ENCODE data around the gene GSE1. TPM values are rescaled to one million over a fixed set of nuclear protein-coding genes. Genes with fewer than 3 reads are reported as not detected.

The GSE1 gene
- total RNA-seq, 1 experiment from 2014 or later = 124 TPM

GRCh38 chr16:85653290-85653891 lies 40.3 kb downstream of the GSE1 start:
- ATAC-seq (no peak), DNase-seq (ENCODE audit: low spot score) (no peak)
- H3K4me3 Mint-ChIP-seq = no peak overlapping the region
- H3K9me3 Mint-ChIP-seq = no peaks in the 10 kb centered on the region
- no peak overlapping the region for H3K27ac Mint-ChIP-seq
- ChIA-PET POLR2A (no interaction called here), CTCF (no interaction called here)
- H3K36me3 Mint-ChIP-seq = peaks cover 18% of the 10 kb centered on the region
- no peaks in the 10 kb centered on the region for H3K27me3 Mint-ChIP-seq (ENCODE audit: low read depth)
- TF ChIP-seq MYBL2 (CRISPR knock-in tag; IDR thresholded peaks at IDR 0.05) = no peak
- TF ChIP-seq KAT7 (CRISPR knock-in tag; IDR thresholded peaks at IDR 0.05; ENCODE audit: borderline replicate concordance) = no peak
- TF ChIP-seq ZNF317 (CRISPR knock-in tag; IDR thresholded peaks at IDR 0.05; ENCODE audit: borderline replicate concordance, low read depth) = no peak
- TF ChIP-seq ATF6 (CRISPR knock-in tag; IDR thresholded peaks at IDR 0.05) = no peak
- TF ChIP-seq ZNF416 (CRISPR knock-in tag; IDR thresholded peaks at IDR 0.05) = no peak
- TF ChIP-seq ATF1 (CRISPR knock-in tag; IDR thresholded peaks at IDR 0.05) = no peak
- no peak for TF ChIP-seq TP53 (CRISPR knock-in tag; IDR thresholded peaks at IDR 0.05)
- TF ChIP-seq JUN (CRISPR knock-in tag; IDR thresholded peaks at IDR 0.05) = no peak
- no peak for TF ChIP-seq ZNF232 (CRISPR knock-in tag; IDR thresholded peaks at IDR 0.05)
- no peak for TF ChIP-seq IRF1 (CRISPR knock-in tag; IDR thresholded peaks at IDR 0.05)
- no peak for TF ChIP-seq CREM (CRISPR knock-in tag; IDR thresholded peaks at IDR 0.05)
- TF ChIP-seq ZNF512 (CRISPR knock-in tag; IDR thresholded peaks at IDR 0.05; ENCODE audit: borderline replicate concordance) = no peak
- TF ChIP-seq ZNF423 (CRISPR knock-in tag; IDR thresholded peaks at IDR 0.05) = no peak
- TF ChIP-seq TCF7 (CRISPR knock-in tag; IDR thresholded peaks at IDR 0.05; ENCODE audit: low read depth) = no peak
- no peak for TF ChIP-seq TEAD4 (CRISPR knock-in tag; IDR thresholded peaks at IDR 0.05)
- TF ChIP-seq NFE2L1 (CRISPR knock-in tag; IDR thresholded peaks at IDR 0.05) = no peak
- H3K4me1 Mint-ChIP-seq = peaks cover 5% of the 10 kb centered on the region; the same call in 1 of the 2 replicates

- ChIA-PET CTCF (no interaction called here), POLR2A (no interaction called here)
- H3K4me1 Mint-ChIP-seq = no peaks in the 10 kb centered on the region
- DNase-seq (ENCODE audit: low spot score) = no peak
- H3K4me3 Mint-ChIP-seq = no peak overlapping the region
- no peaks in the 10 kb centered on the region for H3K9me3 Mint-ChIP-seq
- no peak for TF ChIP-seq CBFB (CRISPR knock-in tag; IDR thresholded peaks at IDR 0.05; ENCODE audit: low read depth)
- no peak for TF ChIP-seq IRF1 (CRISPR knock-in tag; IDR thresholded peaks at IDR 0.05)
- TF ChIP-seq ESRRA (CRISPR knock-in tag; IDR thresholded peaks at IDR 0.05; ENCODE audit: borderline replicate concordance) = no peak
- TF ChIP-seq GABPB1 (CRISPR knock-in tag; IDR thresholded peaks at IDR 0.05) = no peak
- TF ChIP-seq ETV6 (CRISPR knock-in tag; IDR thresholded peaks at IDR 0.05) = no peak
- H3K36me3 Mint-ChIP-seq = peaks cover 16% of the 10 kb centered on the region
- no peak for ATAC-seq
- no peak overlapping the region for H3K27ac Mint-ChIP-seq
- H3K27me3 Mint-ChIP-seq (ENCODE audit: low read depth) = no peaks in the 10 kb centered on the region
These were observed 41.4 kb downstream of the GSE1 start for GRCh38 chr16:85654251-85655095.
